ENCODE results near the gene RGS12. TPM values are rescaled to one million over a fixed set of nuclear protein-coding genes. Genes with fewer than 3 reads are reported as not detected.

Gene RGS12
- total RNA-seq, 1 experiment from 2014 or later, result 9.8 TPM

DNA sequence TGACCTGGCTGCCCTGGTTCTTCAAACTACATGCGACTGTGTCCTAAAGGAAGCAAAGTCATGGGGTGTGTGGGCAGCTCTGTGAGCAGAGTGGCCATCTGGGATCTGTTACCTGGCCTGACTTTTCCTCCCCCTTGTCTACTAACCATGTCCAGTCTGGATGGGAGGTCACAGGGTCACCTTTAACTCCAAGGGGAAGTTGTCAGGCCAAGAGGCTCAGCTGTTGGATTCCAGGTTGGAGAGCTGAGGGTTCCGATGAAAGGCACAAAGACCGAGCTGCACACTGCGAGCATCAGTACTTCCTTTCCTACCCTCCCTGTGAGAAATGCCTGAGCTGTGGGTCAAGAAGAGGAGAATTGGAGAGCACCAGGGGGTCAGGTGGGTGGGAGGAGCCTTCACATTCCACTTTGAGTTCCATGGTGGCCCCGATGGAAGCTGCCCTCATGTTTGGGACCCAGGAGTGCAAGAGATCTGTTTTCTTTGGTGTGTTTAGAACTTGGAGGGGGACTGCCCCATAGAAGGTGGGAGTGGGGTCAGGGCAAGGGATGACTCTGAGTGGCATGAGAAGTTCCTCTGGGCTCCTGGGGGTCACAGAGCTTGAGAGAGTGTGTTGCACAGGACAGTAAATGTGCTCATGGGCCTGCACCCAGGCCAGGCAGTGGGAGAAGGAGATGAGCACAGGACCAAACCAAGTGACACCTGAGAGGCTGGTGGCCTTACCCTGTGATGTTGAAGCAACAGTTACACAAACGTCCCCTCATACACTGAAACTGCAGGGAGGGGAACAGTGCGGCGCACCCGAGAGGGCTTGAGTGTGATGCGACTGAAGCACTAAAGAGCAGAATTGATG, 36.2 kb downstream of the RGS12 start:
- DNase-seq, result no peak
- Histone ChIP-seq H3K36me3 (no peaks in the 10 kb centered on the region), H3K4me3 (no peak overlapping the region), H3K9me3 (no peaks in the 10 kb centered on the region), H3K27me3 (no peaks in the 10 kb centered on the region)

DNA sequence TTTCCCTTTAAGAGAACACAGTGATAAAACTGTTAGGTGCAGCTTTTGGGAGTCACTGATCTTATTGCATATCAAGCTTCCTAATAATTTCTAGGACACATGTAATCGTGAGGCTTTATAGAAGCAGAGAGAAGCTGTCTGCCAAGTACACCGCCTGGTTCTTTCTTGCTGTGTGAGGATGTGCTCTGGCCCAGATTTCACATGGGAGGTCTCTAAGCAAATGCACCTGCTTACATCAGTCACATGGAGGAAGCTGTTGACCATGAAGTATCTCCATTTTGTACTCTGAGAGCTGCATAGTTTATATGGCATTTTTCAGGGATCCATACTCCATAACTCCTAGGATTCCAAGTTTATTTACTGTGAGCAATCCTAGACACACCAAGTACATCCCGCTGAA, 37.1 kb downstream of the RGS12 start:
- Histone ChIP-seq H3K36me3 (no peaks in the 10 kb centered on the region), H3K27me3 (no peaks in the 10 kb centered on the region), H3K4me3 (no peak overlapping the region), H3K9me3 (no peaks in the 10 kb centered on the region)
- no peak for DNase-seq

DNA sequence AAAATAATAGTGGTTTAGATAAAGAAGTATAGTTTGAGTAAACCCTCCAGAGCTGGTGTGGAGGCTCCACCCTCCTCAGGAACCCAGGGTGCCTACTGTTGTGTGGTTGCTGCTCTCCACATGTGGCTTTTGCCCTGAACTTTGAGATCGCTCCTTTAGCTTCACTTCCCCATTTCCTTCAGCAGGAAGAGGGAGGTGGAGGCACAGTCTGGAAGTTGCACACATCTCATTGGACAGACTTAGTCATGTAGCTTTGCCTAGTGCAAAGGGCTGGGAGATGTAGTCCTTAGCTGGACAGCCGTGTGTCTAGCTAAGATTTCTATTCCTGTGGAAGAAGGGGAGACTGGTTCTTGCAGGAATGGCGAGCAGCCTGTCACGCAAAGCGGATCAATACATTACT, 37.9 kb downstream of the RGS12 start:
- no peaks in the 10 kb centered on the region for H3K27me3 ChIP-seq
- H3K36me3 ChIP-seq, result no peaks in the 10 kb centered on the region
- no peaks in the 10 kb centered on the region for H3K9me3 ChIP-seq
- no peak overlapping the region for H3K4me3 ChIP-seq
- no peak for DNase-seq

DNA sequence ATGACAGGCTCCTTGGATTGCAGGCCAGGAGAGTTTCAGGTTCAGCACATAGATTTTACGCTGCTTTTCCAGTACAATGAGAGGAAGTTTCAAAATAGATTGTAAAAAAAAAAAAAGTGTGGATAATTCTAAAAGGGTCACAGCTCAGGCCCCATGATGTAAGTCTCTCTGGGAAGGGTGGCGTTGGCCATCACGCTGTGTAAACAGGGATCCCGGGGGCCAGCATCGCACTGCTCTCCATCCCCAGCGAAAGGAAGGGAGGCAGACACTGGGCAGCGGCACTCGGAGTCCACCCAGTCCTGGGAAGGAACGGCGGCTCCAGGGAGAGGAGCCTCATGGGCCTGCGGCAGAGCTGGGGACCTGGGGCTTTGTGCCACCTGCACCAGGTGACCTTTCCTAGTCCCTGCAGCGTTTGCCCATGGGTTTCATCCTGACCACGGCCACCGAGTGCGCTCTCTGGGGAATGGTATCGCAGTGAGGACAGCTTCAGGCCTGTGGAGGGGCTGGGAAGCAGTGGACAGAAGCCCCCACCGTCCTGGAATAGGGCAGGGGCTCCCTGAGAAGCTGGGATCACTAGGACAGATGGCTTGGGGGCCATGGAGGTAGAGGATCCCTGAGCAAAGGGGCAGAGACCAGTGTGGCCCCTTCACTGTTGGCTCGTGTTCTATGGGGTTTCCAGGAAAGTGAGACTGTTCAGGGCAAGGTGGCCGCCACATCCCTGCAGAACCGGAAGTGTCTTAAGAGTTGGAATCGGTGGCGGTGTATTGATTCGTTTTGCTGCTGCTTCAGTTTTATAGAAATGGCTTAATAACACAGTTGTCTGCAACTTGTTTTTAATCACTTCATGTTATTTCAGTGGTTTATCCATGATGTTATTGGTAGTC, 38.9 kb downstream of the RGS12 start:
- no peak for DNase-seq
- H3K4me3 ChIP-seq, result no peak overlapping the region
- no peaks in the 10 kb centered on the region for H3K27me3 ChIP-seq
- H3K9me3 ChIP-seq, result no peaks in the 10 kb centered on the region
- no peaks in the 10 kb centered on the region for H3K36me3 ChIP-seq

DNA sequence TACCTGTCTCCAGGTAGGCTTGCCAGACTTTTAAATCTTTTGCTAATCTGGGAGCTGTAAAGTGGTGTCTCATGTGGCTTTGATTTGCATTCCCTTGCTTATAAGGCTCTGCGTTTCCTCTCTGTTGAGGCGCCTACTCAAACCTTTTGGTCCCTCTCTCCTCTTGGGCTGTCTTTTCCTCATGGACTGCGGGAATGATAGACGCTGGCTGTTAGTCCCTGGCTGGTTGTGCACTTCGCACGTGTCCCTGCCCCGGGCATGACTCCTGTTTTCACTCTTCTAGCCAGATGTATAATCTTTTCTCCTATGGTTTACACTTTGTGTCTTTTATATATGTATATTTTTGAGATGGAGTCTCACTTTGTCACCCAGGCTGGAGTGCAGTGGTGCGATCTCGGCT, 39.7 kb downstream of the RGS12 start:
- Histone ChIP-seq H3K9me3 (no peaks in the 10 kb centered on the region), H3K27me3 (no peaks in the 10 kb centered on the region), H3K36me3 (no peaks in the 10 kb centered on the region), H3K4me3 (no peak overlapping the region)
- DNase-seq, result no peak

DNA sequence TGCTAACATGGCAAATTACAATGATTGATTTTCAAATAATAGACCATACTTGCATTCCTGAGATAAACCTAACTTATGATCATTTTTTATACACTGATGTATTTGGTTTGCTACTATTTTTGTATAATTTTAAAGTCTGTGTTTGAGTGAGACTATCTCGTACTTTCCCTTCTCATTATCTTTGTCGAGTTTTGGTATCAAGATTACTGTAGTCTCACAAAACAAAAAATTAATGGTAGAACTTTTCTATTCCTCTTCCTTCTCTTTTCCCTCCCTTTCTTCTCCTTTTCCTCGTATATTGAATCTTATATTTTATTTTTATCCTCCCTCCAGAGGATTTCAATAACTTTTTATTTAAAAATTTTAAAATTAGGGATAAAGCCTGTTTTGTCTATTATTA, 41.5 kb downstream of the RGS12 start:
- Histone ChIP-seq H3K36me3 (no peaks in the 10 kb centered on the region), H3K27me3 (no peaks in the 10 kb centered on the region), H3K9me3 (no peaks in the 10 kb centered on the region), H3K4me3 (no peak overlapping the region)
- no peak for DNase-seq

DNA sequence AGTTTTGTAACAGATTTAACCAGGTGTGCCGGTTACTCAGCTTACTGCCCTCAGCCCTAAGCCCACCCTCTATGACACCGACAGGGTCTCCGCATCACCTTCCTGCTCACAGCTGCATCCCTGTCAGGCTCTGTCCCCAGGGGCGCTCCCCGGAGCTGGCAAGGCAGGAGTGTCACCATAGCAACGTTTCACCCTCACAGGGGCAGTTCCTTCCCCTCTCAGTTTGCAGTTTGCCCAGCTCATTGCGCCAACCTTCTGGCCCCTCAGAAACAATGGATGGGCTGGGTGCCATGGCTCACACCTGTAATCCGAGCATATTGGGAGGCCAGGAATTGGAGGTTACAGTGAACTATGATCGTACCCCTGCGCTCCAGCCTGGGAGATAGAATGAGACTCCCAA, 42.6 kb downstream of the RGS12 start:
- H3K36me3 ChIP-seq, result no peaks in the 10 kb centered on the region
- no peaks in the 10 kb centered on the region for H3K9me3 ChIP-seq
- no peak overlapping the region for H3K4me3 ChIP-seq
- H3K27me3 ChIP-seq, result no peaks in the 10 kb centered on the region
- DNase-seq, result no peak

DNA sequence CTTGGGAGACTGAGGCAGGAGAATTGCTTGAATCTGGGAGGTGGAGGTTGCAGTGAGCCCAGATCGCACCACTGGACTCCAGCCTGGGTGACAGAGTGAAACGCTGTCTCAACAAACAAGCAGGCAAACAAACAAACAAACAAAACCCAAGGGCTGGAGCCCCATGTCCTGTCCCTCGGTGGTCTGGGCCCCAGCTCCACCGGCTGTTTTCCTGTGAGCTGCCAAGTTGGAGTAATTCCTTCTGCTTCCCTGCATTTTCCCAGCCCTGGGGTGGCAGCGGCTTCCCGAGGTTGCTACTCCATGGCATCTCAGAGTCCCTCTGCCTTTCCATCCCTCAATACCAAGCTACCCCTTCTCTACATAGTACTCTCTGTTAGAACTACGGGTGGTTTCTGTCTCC, 43.2 kb downstream of the RGS12 start:
- H3K4me3 ChIP-seq, result no peak overlapping the region
- no peaks in the 10 kb centered on the region for H3K9me3 ChIP-seq
- no peaks in the 10 kb centered on the region for H3K27me3 ChIP-seq
- no peak for DNase-seq
- no peaks in the 10 kb centered on the region for H3K36me3 ChIP-seq

DNA sequence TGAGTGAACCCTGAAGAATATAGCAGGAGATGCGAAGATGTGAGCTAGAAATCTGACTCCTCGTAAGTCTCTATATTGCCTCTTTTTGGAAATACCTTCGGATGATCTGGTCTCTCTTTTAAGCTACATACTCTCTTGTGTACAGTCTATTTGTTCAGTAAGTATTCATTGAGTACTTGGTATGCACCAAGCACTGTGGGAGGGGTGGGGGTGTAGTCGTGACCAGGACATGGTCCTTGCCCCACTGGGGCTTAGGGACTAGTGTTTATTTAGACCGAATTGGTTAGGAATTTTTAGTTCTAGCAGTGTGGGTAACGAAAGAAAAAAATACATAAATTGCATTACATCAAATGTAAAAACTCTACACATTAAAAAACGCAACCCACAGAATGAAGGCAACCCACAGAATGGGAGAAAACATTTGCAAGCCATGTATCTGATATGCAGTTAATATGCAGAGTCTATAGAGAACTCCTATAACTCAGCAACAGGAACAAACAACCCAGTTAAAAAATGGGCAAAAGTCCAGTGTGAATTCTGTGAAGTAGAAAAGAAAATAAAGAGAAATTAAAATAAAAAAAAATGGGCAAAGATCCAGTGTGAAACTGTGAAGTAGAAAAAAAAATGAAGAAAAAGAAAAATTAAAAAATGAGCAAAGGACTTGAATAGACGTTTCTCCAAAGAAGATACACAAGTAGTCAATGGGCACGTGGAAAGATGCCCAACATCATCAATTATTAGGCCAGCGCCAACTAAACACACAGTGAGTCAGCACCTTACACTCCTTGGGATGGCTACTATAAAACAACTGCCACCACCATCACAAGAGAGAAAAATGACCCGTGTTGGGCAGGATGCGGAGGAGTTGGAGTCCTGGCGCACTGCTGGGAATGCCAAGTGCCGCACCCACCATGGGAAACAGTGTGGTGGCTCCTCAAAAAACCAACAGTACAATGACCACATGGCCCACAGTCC, 43.8 kb downstream of the RGS12 start:
- Histone ChIP-seq H3K27me3 (no peaks in the 10 kb centered on the region), H3K4me3 (no peak overlapping the region), H3K9me3 (no peaks in the 10 kb centered on the region), H3K36me3 (no peaks in the 10 kb centered on the region)
- no peak for DNase-seq

DNA sequence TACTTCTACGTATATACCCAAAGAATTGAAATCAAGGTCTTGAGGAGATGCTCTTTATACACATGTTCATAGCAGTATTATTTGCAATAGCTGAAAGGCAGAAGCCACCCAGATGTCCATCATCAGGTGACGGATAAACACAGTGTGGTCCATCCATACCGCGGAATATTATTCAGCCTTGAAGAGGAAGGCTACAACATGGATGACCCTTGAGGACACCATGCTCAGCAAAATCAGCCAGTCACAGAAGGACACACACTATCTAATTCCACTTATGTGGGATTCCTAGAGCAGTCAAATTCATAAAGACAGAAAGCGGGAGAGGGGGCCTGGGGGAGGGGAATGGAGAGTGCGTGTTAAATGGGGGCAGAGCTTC, 44.5 kb downstream of the RGS12 start:
- Histone ChIP-seq H3K9me3 (no peaks in the 10 kb centered on the region), H3K27me3 (no peaks in the 10 kb centered on the region), H3K36me3 (no peaks in the 10 kb centered on the region), H3K4me3 (no peak overlapping the region)
- no peak for DNase-seq

DNA sequence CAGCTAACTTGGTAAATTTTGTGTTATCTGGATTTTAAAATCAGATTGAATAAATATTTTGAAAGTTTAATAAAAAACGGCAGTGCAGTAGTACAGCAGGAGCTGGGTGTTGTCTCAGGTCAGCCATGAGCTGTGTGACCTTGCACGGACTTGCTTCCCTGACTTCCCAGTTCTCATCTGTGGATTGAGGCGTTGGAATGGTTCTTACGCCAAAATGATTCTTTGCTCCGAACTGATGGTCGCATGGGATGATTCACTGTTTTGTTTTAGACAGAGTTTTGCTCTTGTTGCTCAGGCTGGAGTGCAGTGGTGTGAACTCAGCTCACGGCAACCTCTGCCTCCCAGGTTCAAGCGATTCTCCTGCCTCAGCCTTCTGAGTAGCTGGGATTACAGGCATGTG, 45.0 kb downstream of the RGS12 start:
- H3K9me3 ChIP-seq, result no peaks in the 10 kb centered on the region
- H3K36me3 ChIP-seq, result no peaks in the 10 kb centered on the region

DNA sequence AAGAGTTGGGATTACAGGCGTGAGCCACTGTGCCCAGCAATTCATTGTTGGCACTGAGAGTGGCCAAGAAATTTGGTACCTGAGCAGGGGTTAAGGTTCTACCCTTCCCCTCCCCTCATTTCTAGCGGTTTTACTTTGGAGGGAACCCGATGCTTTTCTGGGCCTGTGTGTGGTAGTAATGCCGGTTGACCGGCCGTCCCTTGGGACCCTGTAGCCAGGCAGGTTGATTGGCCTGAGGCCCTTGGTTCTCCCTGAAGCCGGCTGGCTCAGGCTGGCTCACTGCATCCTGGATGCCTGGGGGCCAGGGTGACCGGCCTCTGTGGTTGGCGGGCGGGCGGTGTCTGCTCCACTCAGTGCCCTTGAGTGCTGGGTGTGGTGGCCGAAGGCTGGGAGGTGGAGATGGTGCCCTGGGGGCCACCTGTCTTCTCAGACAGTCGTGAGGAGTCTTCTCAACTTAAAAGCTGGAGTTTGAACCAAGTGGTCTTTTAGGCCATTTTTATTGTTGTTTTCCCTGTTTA, 45.6 kb downstream of the RGS12 start:
- no peak overlapping the region for H3K4me3 ChIP-seq
- no peak for DNase-seq

More for the DNA sequence above, 45.0 kb downstream of the RGS12 start:
- Histone ChIP-seq H3K4me3 (no peak overlapping the region), H3K27me3 (no peaks in the 10 kb centered on the region)
- no peak for DNase-seq

DNA sequence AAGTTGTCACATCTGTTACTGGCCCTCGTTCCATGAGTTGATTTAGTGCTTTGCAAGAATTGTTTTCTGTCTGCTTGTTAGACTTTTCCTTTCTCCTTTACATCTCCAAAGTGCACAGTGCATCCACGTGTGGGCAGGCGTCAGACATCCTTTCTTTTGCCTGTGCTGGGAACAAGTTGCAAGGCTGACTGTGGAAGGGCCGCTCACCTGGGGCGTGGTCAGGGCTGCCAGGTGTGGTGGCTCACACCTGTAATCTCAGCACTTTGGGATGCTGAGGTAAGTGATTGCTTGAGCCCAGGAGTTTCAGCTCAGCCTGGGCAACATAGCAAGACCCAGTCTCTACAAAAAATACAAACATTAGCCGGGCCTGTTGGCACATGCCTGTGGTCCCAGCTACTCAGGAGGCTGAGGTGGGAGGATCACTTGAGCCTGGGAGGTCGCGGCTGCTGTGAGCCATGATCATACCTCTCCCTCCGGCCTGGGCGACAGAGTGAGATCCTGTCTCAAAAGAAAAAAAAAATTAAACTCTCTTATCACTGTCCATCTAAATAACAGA, 46.2 kb downstream of the RGS12 start:
- no peaks in the 10 kb centered on the region for H3K9me3 ChIP-seq
- no peak overlapping the region for H3K4me3 ChIP-seq
- no peak for DNase-seq
- H3K27me3 ChIP-seq, result no peaks in the 10 kb centered on the region
- H3K36me3 ChIP-seq, result no peaks in the 10 kb centered on the region

More for the DNA sequence above, 45.6 kb downstream of the RGS12 start:
- Histone ChIP-seq H3K27me3 (no peaks in the 10 kb centered on the region), H3K9me3 (no peaks in the 10 kb centered on the region), H3K36me3 (no peaks in the 10 kb centered on the region)

DNA sequence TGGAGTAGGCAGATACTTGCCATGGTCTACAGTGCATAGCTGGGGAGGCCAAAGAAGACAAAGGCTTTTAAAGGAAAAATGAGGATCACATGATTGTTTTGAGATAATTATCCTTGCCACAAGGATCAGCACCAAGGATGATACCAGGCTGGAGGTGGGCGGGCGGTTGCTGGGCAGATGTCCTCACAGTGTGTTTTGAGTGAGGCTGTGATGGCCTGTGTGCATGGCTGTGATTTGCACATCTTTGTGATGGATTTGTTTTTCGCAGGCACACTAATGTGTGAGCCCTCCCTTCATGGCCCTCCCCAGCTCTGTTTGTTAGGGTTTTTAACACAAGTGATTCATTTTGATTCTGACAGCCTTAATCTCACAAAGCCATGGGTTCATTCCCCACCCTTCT, 46.8 kb downstream of the RGS12 start:
- H3K4me3 ChIP-seq, result no peak overlapping the region
- H3K9me3 ChIP-seq, result no peaks in the 10 kb centered on the region
- DNase-seq, result no peak
- H3K27me3 ChIP-seq, result no peaks in the 10 kb centered on the region
- no peaks in the 10 kb centered on the region for H3K36me3 ChIP-seq

DNA sequence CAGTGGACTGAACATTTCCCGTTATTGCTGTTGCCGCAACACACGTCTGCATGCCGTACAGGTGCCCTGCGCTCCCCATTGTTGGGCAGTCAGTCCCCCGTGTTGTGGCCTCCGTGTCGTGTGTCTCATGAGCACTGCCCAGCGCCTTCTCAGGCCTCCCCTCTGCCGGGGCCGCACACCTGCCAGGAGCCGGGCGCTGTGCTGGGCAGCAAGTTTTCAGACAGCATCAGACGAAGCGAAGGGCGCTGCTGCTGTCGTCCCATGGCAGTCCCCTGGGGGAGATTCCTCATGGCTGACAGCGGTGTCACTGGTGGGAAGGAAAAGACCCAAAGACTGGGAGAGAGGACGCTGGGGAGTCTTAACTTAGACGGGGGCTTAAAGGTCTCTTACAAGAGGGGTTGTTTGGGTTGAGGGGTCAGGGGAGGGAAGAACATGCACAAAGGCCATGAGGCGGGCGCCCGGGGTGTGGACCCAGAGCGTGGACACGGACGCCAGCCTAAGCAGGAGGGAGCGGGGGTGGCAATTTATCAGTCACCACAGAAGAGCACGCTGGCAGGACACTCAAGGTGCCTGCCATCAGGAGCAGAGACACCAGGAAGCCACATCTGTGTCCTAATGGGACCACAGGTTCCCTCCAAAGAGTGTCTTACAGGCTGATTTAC, 47.3 kb downstream of the RGS12 start:
- H3K27me3 ChIP-seq, result no peaks in the 10 kb centered on the region
- no peaks in the 10 kb centered on the region for H3K9me3 ChIP-seq
- H3K36me3 ChIP-seq, result no peaks in the 10 kb centered on the region
- H3K4me3 ChIP-seq, result no peak overlapping the region
- DNase-seq, result no peak

DNA sequence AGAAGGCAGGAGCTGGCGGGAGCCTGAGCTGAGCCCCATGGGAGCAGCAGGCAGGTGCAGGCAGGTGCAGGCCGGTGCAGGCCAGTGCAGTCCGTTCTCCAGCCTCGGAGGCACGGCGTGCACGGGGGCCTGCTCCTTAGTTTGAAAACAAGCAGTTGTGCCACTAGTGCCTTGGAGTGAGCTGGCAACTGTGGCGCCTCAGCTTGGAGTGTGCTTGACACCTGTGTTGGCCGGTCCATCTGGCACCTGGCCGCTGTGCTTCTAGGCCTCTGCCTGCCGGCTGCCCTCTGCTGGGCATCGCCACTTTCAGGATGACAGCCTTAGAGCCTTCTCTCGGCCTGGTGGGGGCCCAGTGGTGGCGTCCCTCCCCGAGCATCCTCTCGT, 47.9 kb downstream of the RGS12 start:
- Histone ChIP-seq H3K4me3 (no peak overlapping the region), H3K9me3 (no peaks in the 10 kb centered on the region), H3K36me3 (no peaks in the 10 kb centered on the region), H3K27me3 (no peaks in the 10 kb centered on the region)
- DNase-seq, result no peak
